ENCODE results near the gene CENPA.

CENPA gene

DNA sequence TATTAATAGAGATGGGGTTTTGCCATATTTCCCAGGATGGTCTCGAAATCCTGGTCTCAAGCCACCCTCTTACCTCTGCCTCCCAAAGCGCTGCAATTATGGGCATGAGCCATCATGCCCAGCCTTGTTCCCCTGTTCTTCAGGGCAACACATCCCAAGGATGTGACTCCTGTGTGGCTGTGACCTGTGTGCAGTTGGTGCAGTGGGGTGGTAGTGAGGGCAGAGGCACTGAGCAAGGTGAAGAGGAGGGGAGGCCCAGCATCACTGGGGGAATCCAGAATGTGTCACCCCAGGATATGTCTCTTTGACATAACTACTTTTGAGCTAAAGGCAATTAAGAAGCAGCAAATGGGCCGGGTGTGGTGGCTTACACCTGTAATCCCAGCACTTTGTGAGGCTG, 23.4 kb downstream of the CENPA start:
- TF ChIP-seq EZH2phosphoT487 (conservative IDR thresholded peaks at IDR 0.05; ENCODE audit: low read length): no peak
- TF ChIP-seq, protein P1, sequence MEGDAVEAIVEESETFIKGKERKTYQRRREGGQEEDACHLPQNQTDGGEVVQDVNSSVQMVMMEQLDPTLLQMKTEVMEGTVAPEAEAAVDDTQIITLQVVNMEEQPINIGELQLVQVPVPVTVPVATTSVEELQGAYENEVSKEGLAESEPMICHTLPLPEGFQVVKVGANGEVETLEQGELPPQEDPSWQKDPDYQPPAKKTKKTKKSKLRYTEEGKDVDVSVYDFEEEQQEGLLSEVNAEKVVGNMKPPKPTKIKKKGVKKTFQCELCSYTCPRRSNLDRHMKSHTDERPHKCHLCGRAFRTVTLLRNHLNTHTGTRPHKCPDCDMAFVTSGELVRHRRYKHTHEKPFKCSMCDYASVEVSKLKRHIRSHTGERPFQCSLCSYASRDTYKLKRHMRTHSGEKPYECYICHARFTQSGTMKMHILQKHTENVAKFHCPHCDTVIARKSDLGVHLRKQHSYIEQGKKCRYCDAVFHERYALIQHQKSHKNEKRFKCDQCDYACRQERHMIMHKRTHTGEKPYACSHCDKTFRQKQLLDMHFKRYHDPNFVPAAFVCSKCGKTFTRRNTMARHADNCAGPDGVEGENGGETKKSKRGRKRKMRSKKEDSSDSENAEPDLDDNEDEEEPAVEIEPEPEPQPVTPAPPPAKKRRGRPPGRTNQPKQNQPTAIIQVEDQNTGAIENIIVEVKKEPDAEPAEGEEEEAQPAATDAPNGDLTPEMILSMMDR (IDR thresholded peaks at IDR 0.05; ENCODE audit: insufficient read depth, low read length, poor library complexity, severe bottlenecking): no peak
- H3K4me3 ChIP-seq (ENCODE audit: insufficient read depth, low read length, poor library complexity, severe bottlenecking): no peak overlapping the region
- no peaks in the 10 kb centered on the region for H3F3A ChIP-seq (ENCODE audit: insufficient read depth)
- no peak overlapping the region for H2AFZ ChIP-seq (ENCODE audit: low read depth, low read length, severe bottlenecking)
- no peak overlapping the region for H3K9ac ChIP-seq (ENCODE audit: low read length)
- no peaks in the 10 kb centered on the region for H3K79me2 ChIP-seq (ENCODE audit: insufficient read depth, low read length)
- no peaks in the 10 kb centered on the region for H3K9me2 ChIP-seq (replicated peaks; ENCODE audit: insufficient read depth, low read length)
- H3K4me2 ChIP-seq (ENCODE audit: low read depth, low read length, poor library complexity, severe bottlenecking): no peak overlapping the region
- H3K27ac ChIP-seq (ENCODE audit: low read depth, low read length): no peak overlapping the region
- no peaks in the 10 kb centered on the region for H3K9me3 ChIP-seq (ENCODE audit: insufficient read depth, low read length)
- no peaks in the 10 kb centered on the region for H4K20me1 ChIP-seq (ENCODE audit: low read depth, low read length)
- H3K36me3 ChIP-seq (ENCODE audit: low read length): no peaks in the 10 kb centered on the region
- no peaks in the 10 kb centered on the region for H3K27me3 ChIP-seq (ENCODE audit: low read length)

DNA sequence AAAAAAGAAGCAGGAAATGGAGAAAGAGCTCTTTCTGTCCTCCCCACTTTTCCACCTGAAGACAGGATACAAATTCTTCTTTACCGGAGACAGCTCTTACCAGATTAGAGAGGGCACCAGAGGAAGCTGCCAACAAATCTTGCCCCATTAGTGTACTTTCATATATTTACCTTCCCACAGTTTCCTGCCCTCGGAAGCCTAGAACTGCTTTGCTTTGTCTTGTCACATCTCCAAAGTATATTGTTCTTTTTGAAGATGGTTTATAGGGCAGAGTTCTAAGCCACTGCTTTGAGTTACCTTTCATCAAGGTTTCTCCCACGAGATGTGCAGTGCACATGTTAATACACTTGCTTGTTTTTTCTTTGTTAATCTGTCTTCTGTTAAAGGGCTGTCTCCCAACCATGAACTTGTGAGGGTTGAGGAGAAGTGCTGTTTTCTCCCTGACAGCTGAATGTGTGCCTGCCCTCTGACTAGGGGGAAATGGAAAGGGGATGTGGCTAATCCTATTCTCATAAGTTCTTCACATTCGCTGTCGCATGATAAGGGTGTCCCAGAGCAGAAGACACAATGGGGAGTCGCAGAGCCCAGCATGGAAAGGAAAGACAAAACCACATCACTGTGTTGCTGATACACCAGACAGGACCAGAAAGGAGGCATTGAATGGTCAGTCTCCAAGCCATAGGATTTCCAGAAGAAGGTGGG, 24.2 kb downstream of the CENPA start:
- Histone ChIP-seq H3K79me2 (ENCODE audit: insufficient read depth, low read length) (no peaks in the 10 kb centered on the region), H3K9ac (ENCODE audit: low read length) (no peak overlapping the region), H3K27me3 (ENCODE audit: low read length) (no peaks in the 10 kb centered on the region), H3K27ac (ENCODE audit: low read depth, low read length) (no peak overlapping the region), H3F3A (ENCODE audit: insufficient read depth) (no peaks in the 10 kb centered on the region), H3K4me2 (ENCODE audit: low read depth, low read length, poor library complexity, severe bottlenecking) (no peak overlapping the region), H3K4me3 (ENCODE audit: insufficient read depth, low read length, poor library complexity, severe bottlenecking) (no peak overlapping the region), H3K36me3 (ENCODE audit: low read length) (no peaks in the 10 kb centered on the region), H3K9me2 (replicated peaks; ENCODE audit: insufficient read depth, low read length) (no peaks in the 10 kb centered on the region), H2AFZ (ENCODE audit: low read depth, low read length, severe bottlenecking) (no peak overlapping the region), H4K20me1 (ENCODE audit: low read depth, low read length) (no peaks in the 10 kb centered on the region), H3K9me3 (ENCODE audit: insufficient read depth, low read length) (no peaks in the 10 kb centered on the region)
- TF ChIP-seq, protein P1 (IDR thresholded peaks at IDR 0.05; ENCODE audit: insufficient read depth, low read length, poor library complexity, severe bottlenecking): no peak
- no peak for TF ChIP-seq EZH2phosphoT487 (conservative IDR thresholded peaks at IDR 0.05; ENCODE audit: low read length)

- Histone ChIP-seq H3K9ac (ENCODE audit: low read length) (no peak overlapping the region), H3K4me3 (ENCODE audit: insufficient read depth, low read length, poor library complexity, severe bottlenecking) (no peak overlapping the region), H3F3A (ENCODE audit: insufficient read depth) (no peaks in the 10 kb centered on the region), H3K9me3 (ENCODE audit: insufficient read depth, low read length) (no peaks in the 10 kb centered on the region), H4K20me1 (ENCODE audit: low read depth, low read length) (no peaks in the 10 kb centered on the region), H3K36me3 (ENCODE audit: low read length) (no peaks in the 10 kb centered on the region), H3K9me2 (replicated peaks; ENCODE audit: insufficient read depth, low read length) (no peaks in the 10 kb centered on the region), H3K27me3 (ENCODE audit: low read length) (no peaks in the 10 kb centered on the region), H2AFZ (ENCODE audit: low read depth, low read length, severe bottlenecking) (no peak overlapping the region), H3K4me2 (ENCODE audit: low read depth, low read length, poor library complexity, severe bottlenecking) (no peak overlapping the region), H3K79me2 (ENCODE audit: insufficient read depth, low read length) (no peaks in the 10 kb centered on the region), H3K27ac (ENCODE audit: low read depth, low read length) (no peak overlapping the region)
- no peak for TF ChIP-seq EZH2phosphoT487 (conservative IDR thresholded peaks at IDR 0.05; ENCODE audit: low read length)
- TF ChIP-seq, protein P1 (IDR thresholded peaks at IDR 0.05; ENCODE audit: insufficient read depth, low read length, poor library complexity, severe bottlenecking): no peak
These were observed 25.4 kb downstream of the CENPA start for GRCh38 chr2:26811261-26811660.

Data from SU-DHL-6 (cell line).